Fibroblast of mammary gland (primary cell): ENCODE data around the gene LY86.

Source experiments
- DNase-seq: peaks from one replicate; pipeline ENCODE4 v3.0.0-alpha.2; 2010; ENCODE audit warnings: low read depth
- H3K4me3 ChIP-seq: 2 replicates; pipeline ENCODE4 v1.5.1; 2011; ENCODE audit warnings: low read depth, mild to moderate bottlenecking, low read length, moderate library complexity; ENCODE audit not compliant: control insufficient read depth
- CTCF ChIP-seq: conservative IDR thresholded peaks from 2 replicates; pipeline ENCODE4 v1.5.1; 2011; ENCODE audit warnings: low read depth, low read length, inconsistent platforms; ENCODE audit not compliant: control insufficient read depth, insufficient read depth

LY86 gene

GRCh38 chr6:6619021-6619794 lies 30.7 kb downstream of the LY86 start:
- TF ChIP-seq CTCF, result no peak
- no peak for DNase-seq

GRCh38 chr6:6620766-6621425 lies 32.4 kb downstream of the LY86 start:
- H3K4me3 ChIP-seq, result no peak overlapping the region
- DNase-seq, result no peak
- no peak for TF ChIP-seq CTCF

More at GRCh38 chr6:6619021-6619794, 30.7 kb downstream of the LY86 start:
- no peak overlapping the region for H3K4me3 ChIP-seq

- no peak for TF ChIP-seq CTCF
- H3K4me3 ChIP-seq, result no peak overlapping the region
- DNase-seq, result peak; percentile 6
These were observed 34.0 kb downstream of the LY86 start for GRCh38 chr6:6622501-6622900.

- DNase-seq, result no peak
- TF ChIP-seq CTCF, result no peak
- no peak overlapping the region for H3K4me3 ChIP-seq
These were observed 35.0 kb downstream of the LY86 start for GRCh38 chr6:6623553-6623952.

- TF ChIP-seq CTCF, result no peak
- no peak overlapping the region for H3K4me3 ChIP-seq
These were observed 35.9 kb downstream of the LY86 start for GRCh38 chr6:6624269-6624990.

GRCh38 chr6:6626187-6626586 lies 37.7 kb downstream of the LY86 start:
- H3K4me3 ChIP-seq, result no peak overlapping the region
- no peak for TF ChIP-seq CTCF
- DNase-seq, result no peak

More at GRCh38 chr6:6624269-6624990, 35.9 kb downstream of the LY86 start:
- no peak for DNase-seq
